IMR-90 (cell line): ENCODE data around the gene CNTN5. TPM values are rescaled to one million over a fixed set of nuclear protein-coding genes. Genes with fewer than 3 reads are reported as not detected.

Experiments used
- ATAC-seq: fragments of 200-7000 bp; cut with Tn5 transposase; 2 replicates; pipeline ENCODE4 v1.9.1; 2020; ENCODE audit warnings: low read depth, mild to moderate bottlenecking, moderate library complexity
- BruUV-seq: library from RNA; stranded (reverse); fragments of 400-500 nt; replicated peaks from 2 replicates; lab custom pipeline; 2021; lab: Mats Ljungman, UMichigan
- CTCF ChIA-PET: fragments of 300-600 bp; formaldehyde crosslinking; extraction: SDS; loops from one replicate; lab custom pipeline; 2021; ENCODE audit warnings: antibody characterized with exemption; lab: Yijun Ruan, JAX
- POLR2A ChIA-PET: fragments of 300-600 bp; sonication (Branson Sonifier 250); formaldehyde crosslinking; loops from one replicate; lab custom pipeline; 2022; ENCODE audit warnings: antibody characterized with exemption; ENCODE audit not compliant: unreplicated experiment; lab: Charles Lee
- DNase-seq: peaks from one replicate; pipeline ENCODE4 v3.0.0; 2013
- H2AFZ ChIP-seq: replicated peaks from 2 replicates; pipeline ENCODE3; 2013; ENCODE audit warnings: low read length, mild to moderate bottlenecking; ENCODE audit not compliant: poor library complexity
- H2AK5ac ChIP-seq: 2 replicates; pipeline ENCODE4 v1.6.1; 2013; ENCODE audit warnings: low read depth, low read length, inconsistent platforms
- H2AK9ac ChIP-seq: replicated peaks from 2 replicates; pipeline ENCODE3; 2013; ENCODE audit warnings: mild to moderate bottlenecking, low read depth, low read length, moderate library complexity; ENCODE audit not compliant: poor library complexity
- H2BK120ac ChIP-seq: 2 replicates; pipeline ENCODE4 v1.6.1; 2013; ENCODE audit warnings: low read depth, low read length, inconsistent platforms
- H2BK15ac ChIP-seq: 3 replicates; pipeline ENCODE4 v1.6.1; 2013; ENCODE audit warnings: low read depth, low read length, inconsistent platforms
- H2BK20ac ChIP-seq: 2 replicates; pipeline ENCODE4 v1.6.1; 2013; ENCODE audit warnings: low read depth, mild to moderate bottlenecking, inconsistent platforms, low read length, moderate library complexity
- H2BK5ac ChIP-seq: 2 replicates; pipeline ENCODE4 v1.6.1; 2013; ENCODE audit warnings: mild to moderate bottlenecking, low read depth, low read length, inconsistent platforms; ENCODE audit not compliant: poor library complexity, severe bottlenecking
- H3K14ac ChIP-seq: replicated peaks from 2 replicates; pipeline ENCODE4 v1.6.1; 2013; ENCODE audit warnings: low read depth, low read length, inconsistent platforms
- H3K18ac ChIP-seq: 2 replicates; pipeline ENCODE4 v1.6.1; 2013; ENCODE audit warnings: low read depth, low read length, control low read depth
- H3K23ac ChIP-seq: 2 replicates; pipeline ENCODE4 v1.6.1; 2013; ENCODE audit warnings: low read depth, low read length, inconsistent platforms
- H3K27ac ChIP-seq: 2 replicates; pipeline ENCODE4 v1.5.1; 2013; ENCODE audit warnings: mild to moderate bottlenecking, control low read depth, low read length; ENCODE audit not compliant: insufficient read depth
- H3K27me3 ChIP-seq: 2 replicates; pipeline ENCODE4 v1.6.1; 2013; ENCODE audit warnings: low read length; ENCODE audit not compliant: control insufficient read depth, insufficient read depth
- H3K36me3 ChIP-seq: 2 replicates; pipeline ENCODE4 v1.6.1; 2013; ENCODE audit warnings: low read length, mixed read lengths; ENCODE audit not compliant: control insufficient read depth, insufficient read depth
- H3K4ac ChIP-seq: 2 replicates; pipeline ENCODE4 v1.6.1; 2013; ENCODE audit warnings: low read depth, low read length, inconsistent platforms
- H3K4me1 ChIP-seq: 2 replicates; pipeline ENCODE4 v1.6.1; 2013; ENCODE audit warnings: low read length, mixed read lengths; ENCODE audit not compliant: control insufficient read depth, insufficient read depth
- H3K4me2 ChIP-seq: 2 replicates; pipeline ENCODE4 v1.6.1; 2013; ENCODE audit warnings: low read depth, mild to moderate bottlenecking, control low read depth, low read length, moderate library complexity
- H3K4me3 ChIP-seq: 2 replicates; pipeline ENCODE4 v1.5.1; 2013; ENCODE audit warnings: low read depth, mild to moderate bottlenecking, control low read depth, low read length, moderate library complexity; ENCODE audit not compliant: insufficient read depth
- H3K56ac ChIP-seq: 2 replicates; pipeline ENCODE4 v1.6.1; 2013; ENCODE audit warnings: low read length, inconsistent platforms; ENCODE audit not compliant: insufficient read depth; ENCODE audit errors: extremely low read depth
- H3K79me1 ChIP-seq, 2 experiments: 2 replicates each; pipeline ENCODE4 v1.6.1; 2013; ENCODE audit warnings: low read length in 2 of 2, inconsistent platforms in 1 of 2, low read depth in 1 of 2
- H3K9ac ChIP-seq: 2 replicates; pipeline ENCODE4 v1.6.1; 2013; ENCODE audit warnings: low read depth, low read length, control low read depth
- H3K9me1 ChIP-seq: 2 replicates; pipeline ENCODE4 v1.6.1; 2013; ENCODE audit warnings: low read length, inconsistent platforms; ENCODE audit not compliant: insufficient read depth
- H3K9me3 ChIP-seq: 2 replicates; pipeline ENCODE4 v1.6.1; 2013; ENCODE audit warnings: low read length; ENCODE audit not compliant: control insufficient read depth, insufficient read depth
- H4K20me1 ChIP-seq: 2 replicates; pipeline ENCODE4 v1.6.1; 2013; ENCODE audit warnings: low read length, inconsistent platforms; ENCODE audit not compliant: insufficient read depth
- H4K5ac ChIP-seq: 2 replicates; pipeline ENCODE4 v1.6.1; 2013; ENCODE audit warnings: mild to moderate bottlenecking, low read depth, low read length, control low read depth
- H4K8ac ChIP-seq, 2 experiments: 2 replicates each; pipeline ENCODE4 v1.6.1; 2013; ENCODE audit warnings: low read depth in 2 of 2, low read length in 2 of 2, control low read depth in 1 of 2, inconsistent platforms in 1 of 2
- H4K91ac ChIP-seq: 2 replicates; pipeline ENCODE4 v1.6.1; 2013; ENCODE audit warnings: low read depth, low read length, inconsistent platforms; ENCODE audit not compliant: insufficient read depth
- BHLHE40 ChIP-seq: fragments of 150-350 bp; IDR thresholded peaks from 2 replicates; pipeline ENCODE4 v1.6.1; 2016; ENCODE audit warnings: mild to moderate bottlenecking, low read depth, low read length
- CHD1 ChIP-seq: IDR thresholded peaks from 2 replicates; pipeline ENCODE4 v1.6.1; 2012; ENCODE audit warnings: low read depth, low read length, improper control_type of control experiment
- CTCF ChIP-seq: conservative IDR thresholded peaks from 2 replicates; pipeline ENCODE4 v1.5.1; 2012; ENCODE audit warnings: mild to moderate bottlenecking, low read depth, low read length, improper control_type of control experiment
- FOS ChIP-seq: fragments of 150-350 bp; IDR thresholded peaks from 2 replicates; pipeline ENCODE4 v1.6.1; 2016; ENCODE audit warnings: low read depth, low read length
- POLR2A ChIP-seq: IDR thresholded peaks from 2 replicates; pipeline ENCODE4 v1.6.1; 2012; ENCODE audit warnings: mild to moderate bottlenecking, low read depth, low read length
- SMC3 ChIP-seq: fragments of 150-350 bp; IDR thresholded peaks from 2 replicates; pipeline ENCODE4 v1.6.1; 2016; ENCODE audit warnings: low read depth, mild to moderate bottlenecking, antibody characterized with exemption, low read length, moderate library complexity
- USF2 ChIP-seq: fragments of 150-350 bp; IDR thresholded peaks from 2 replicates; pipeline ENCODE4 v1.6.1; 2017; ENCODE audit warnings: mild to moderate bottlenecking, antibody characterized with exemption, low read length, low read depth
- WGBS, 2 experiments: methylation state at CpG; one replicate each; pipeline versions ENCODE4 v1.1.5 to v1.1.7; 2013; ENCODE audit warnings: missing lambda C conversion rate in 2 of 2; ENCODE audit not compliant: insufficient read length in 1 of 2; ENCODE audit errors: extremely low coverage in 2 of 2; 5-methylcytosine and 5-hydroxymethylcytosine counted together
- dilution Hi-C: fragments of 300-500 bp; cut with HindIII; formaldehyde crosslinking; loops from one replicate; pipeline ENCODE4 v1.14.3; 2018; ENCODE audit warnings: low sequenced_read_pairs; ENCODE audit not compliant: unreplicated experiment
- in situ Hi-C: fragments of 300-500 bp; cut with MboI; formaldehyde crosslinking; loops from 3 replicates; pipeline ENCODE4 v1.14.3; 2019; ENCODE audit warnings: low sequenced_read_pairs, inconsistent platforms, mixed read lengths
- intact Hi-C: fragments of 100-400 bp; cut with micrococcal nuclease; formaldehyde crosslinking; loops from 2 replicates; pipeline ENCODE4 v1.10.0; 2022
- polyA plus RNA-seq, 3 experiments: library from polyadenylated mRNA; depleted of rRNA; stranded (reverse); fragments of >200 nt; gene quantifications; 2 replicates each; pipeline ENCODE4 v1.2.3, GENCODE V29; 2012; ENCODE audit warnings: low replicate concordance in 1 of 3
- total RNA-seq: library from RNA; depleted of rRNA; stranded (reverse); fragments of >200 nt; gene quantifications from 2 replicates; pipeline ENCODE4 v1.2.3, GENCODE V29; 2012

The CNTN5 gene
- total and polyA plus RNA-seq, 2 of the 4 experiments (the other 2 are of a cell fraction) = not detected

GRCh38 chr11:99063331-99063730 lies 42.6 kb downstream of the CNTN5 start:
- ChIA-PET POLR2A (no interaction called here), CTCF (no interaction called here)
- no peaks in the 10 kb centered on the region for H3K79me1 ChIP-seq
- no peaks in the 10 kb centered on the region for H3K4me1 ChIP-seq
- dilution Hi-C loops (no loop called here), intact Hi-C loops (no loop called here), in situ Hi-C loops (no loop called here)
- H4K8ac ChIP-seq = no peak overlapping the region
- H3K4ac ChIP-seq = no peak overlapping the region
- BruUV-seq = no TSS peak
- no peaks in the 10 kb centered on the region for H3K9me1 ChIP-seq
- no peak overlapping the region for H2BK20ac ChIP-seq
- H3K4me2 ChIP-seq = no peak overlapping the region
- H2BK120ac ChIP-seq = no peak overlapping the region
- H4K5ac ChIP-seq = no peak overlapping the region
- no CpG with 5 or more reads among the region's 1 CpG for WGBS, 2 experiments
- no peak overlapping the region for H2AK9ac ChIP-seq
- no peaks in the 10 kb centered on the region for H3K27me3 ChIP-seq
- no peak overlapping the region for H3K27ac ChIP-seq
- peaks cover 5% of the 10 kb centered on the region; the same call in 1 of the 2 replicates for H3K9me3 ChIP-seq
- no peak for DNase-seq
- H4K20me1 ChIP-seq = no peaks in the 10 kb centered on the region
- no peak overlapping the region for H3K14ac ChIP-seq
- TF ChIP-seq BHLHE40 (no peak), POLR2A (no peak), CHD1 (no peak), USF2 (no peak), FOS (no peak), SMC3 (no peak), CTCF (no peak)
- H3K36me3 ChIP-seq = no peaks in the 10 kb centered on the region
- no peak overlapping the region for H3K4me3 ChIP-seq
- no peak overlapping the region for H2BK5ac ChIP-seq
- no peak overlapping the region for H3K9ac ChIP-seq
- ATAC-seq = no peak
- H4K91ac ChIP-seq = no peak overlapping the region
- no peak overlapping the region for H3K23ac ChIP-seq
- no peak overlapping the region for H2AK5ac ChIP-seq
- no peak overlapping the region for H3K56ac ChIP-seq
- H3K18ac ChIP-seq = no peak overlapping the region
- H2BK15ac ChIP-seq = no peak overlapping the region
- H2AFZ ChIP-seq = no peak overlapping the region
